Measurements from ENCODE around the gene IPCEF1. TPM values are rescaled to one million over a fixed set of nuclear protein-coding genes. Genes with fewer than 3 reads are reported as not detected.

IPCEF1 gene
- total and polyA plus RNA-seq, 2 of the 8 experiments (the other 6 are each of a cell fraction or from before 2014, with no cell fraction given), result 0.41 to 0.78 TPM

DNA sequence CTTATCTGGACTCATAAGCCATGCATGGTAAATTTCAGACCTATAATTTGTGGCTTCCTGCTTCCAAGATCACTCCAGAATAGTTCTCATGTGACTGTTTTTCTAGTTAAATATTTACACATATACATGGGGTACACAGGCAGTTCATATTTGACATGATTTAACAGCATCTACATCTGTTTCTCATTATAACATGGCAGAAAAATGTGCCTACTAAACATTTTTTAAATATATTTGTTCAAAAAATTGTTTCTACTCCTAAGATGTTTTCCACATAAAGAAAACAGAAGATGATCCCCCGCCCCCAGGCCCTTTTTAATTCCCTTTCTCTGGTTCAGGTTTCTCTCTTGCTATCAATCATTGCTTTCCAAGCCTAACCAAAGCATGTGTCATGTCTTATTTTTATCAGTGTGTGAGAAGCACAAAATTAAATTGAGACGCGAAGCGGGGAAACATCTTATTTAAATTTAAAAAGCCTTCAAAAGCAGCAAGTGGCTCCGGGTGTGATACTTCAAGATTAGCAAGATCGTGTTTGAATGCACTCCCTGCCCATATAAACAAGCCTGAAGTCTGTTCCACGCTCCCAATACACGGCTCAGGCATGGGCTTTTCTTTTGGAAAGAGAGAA, 37.3 kb downstream of the IPCEF1 start (continued):
- TF ChIP-seq, protein P1, sequence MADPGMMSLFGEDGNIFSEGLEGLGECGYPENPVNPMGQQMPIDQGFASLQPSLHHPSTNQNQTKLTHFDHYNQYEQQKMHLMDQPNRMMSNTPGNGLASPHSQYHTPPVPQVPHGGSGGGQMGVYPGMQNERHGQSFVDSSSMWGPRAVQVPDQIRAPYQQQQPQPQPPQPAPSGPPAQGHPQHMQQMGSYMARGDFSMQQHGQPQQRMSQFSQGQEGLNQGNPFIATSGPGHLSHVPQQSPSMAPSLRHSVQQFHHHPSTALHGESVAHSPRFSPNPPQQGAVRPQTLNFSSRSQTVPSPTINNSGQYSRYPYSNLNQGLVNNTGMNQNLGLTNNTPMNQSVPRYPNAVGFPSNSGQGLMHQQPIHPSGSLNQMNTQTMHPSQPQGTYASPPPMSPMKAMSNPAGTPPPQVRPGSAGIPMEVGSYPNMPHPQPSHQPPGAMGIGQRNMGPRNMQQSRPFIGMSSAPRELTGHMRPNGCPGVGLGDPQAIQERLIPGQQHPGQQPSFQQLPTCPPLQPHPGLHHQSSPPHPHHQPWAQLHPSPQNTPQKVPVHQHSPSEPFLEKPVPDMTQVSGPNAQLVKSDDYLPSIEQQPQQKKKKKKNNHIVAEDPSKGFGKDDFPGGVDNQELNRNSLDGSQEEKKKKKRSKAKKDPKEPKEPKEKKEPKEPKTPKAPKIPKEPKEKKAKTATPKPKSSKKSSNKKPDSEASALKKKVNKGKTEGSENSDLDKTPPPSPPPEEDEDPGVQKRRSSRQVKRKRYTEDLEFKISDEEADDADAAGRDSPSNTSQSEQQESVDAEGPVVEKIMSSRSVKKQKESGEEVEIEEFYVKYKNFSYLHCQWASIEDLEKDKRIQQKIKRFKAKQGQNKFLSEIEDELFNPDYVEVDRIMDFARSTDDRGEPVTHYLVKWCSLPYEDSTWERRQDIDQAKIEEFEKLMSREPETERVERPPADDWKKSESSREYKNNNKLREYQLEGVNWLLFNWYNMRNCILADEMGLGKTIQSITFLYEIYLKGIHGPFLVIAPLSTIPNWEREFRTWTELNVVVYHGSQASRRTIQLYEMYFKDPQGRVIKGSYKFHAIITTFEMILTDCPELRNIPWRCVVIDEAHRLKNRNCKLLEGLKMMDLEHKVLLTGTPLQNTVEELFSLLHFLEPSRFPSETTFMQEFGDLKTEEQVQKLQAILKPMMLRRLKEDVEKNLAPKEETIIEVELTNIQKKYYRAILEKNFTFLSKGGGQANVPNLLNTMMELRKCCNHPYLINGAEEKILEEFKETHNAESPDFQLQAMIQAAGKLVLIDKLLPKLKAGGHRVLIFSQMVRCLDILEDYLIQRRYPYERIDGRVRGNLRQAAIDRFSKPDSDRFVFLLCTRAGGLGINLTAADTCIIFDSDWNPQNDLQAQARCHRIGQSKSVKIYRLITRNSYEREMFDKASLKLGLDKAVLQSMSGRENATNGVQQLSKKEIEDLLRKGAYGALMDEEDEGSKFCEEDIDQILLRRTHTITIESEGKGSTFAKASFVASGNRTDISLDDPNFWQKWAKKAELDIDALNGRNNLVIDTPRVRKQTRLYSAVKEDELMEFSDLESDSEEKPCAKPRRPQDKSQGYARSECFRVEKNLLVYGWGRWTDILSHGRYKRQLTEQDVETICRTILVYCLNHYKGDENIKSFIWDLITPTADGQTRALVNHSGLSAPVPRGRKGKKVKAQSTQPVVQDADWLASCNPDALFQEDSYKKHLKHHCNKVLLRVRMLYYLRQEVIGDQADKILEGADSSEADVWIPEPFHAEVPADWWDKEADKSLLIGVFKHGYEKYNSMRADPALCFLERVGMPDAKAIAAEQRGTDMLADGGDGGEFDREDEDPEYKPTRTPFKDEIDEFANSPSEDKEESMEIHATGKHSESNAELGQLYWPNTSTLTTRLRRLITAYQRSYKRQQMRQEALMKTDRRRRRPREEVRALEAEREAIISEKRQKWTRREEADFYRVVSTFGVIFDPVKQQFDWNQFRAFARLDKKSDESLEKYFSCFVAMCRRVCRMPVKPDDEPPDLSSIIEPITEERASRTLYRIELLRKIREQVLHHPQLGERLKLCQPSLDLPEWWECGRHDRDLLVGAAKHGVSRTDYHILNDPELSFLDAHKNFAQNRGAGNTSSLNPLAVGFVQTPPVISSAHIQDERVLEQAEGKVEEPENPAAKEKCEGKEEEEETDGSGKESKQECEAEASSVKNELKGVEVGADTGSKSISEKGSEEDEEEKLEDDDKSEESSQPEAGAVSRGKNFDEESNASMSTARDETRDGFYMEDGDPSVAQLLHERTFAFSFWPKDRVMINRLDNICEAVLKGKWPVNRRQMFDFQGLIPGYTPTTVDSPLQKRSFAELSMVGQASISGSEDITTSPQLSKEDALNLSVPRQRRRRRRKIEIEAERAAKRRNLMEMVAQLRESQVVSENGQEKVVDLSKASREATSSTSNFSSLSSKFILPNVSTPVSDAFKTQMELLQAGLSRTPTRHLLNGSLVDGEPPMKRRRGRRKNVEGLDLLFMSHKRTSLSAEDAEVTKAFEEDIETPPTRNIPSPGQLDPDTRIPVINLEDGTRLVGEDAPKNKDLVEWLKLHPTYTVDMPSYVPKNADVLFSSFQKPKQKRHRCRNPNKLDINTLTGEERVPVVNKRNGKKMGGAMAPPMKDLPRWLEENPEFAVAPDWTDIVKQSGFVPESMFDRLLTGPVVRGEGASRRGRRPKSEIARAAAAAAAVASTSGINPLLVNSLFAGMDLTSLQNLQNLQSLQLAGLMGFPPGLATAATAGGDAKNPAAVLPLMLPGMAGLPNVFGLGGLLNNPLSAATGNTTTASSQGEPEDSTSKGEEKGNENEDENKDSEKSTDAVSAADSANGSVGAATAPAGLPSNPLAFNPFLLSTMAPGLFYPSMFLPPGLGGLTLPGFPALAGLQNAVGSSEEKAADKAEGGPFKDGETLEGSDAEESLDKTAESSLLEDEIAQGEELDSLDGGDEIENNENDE (IDR thresholded peaks at IDR 0.05; ENCODE audit: insufficient replicate concordance, low read length), result no peak
- no peak for TF ChIP-seq SP2 (IDR thresholded peaks at IDR 0.05; ENCODE audit: low read length)
- no peak for TF ChIP-seq SAP30 (IDR thresholded peaks at IDR 0.05; ENCODE audit: insufficient read depth, insufficient replicate concordance, low read length)
- no peak for TF ChIP-seq POLR2AphosphoS5 (IDR thresholded peaks at IDR 0.05; ENCODE audit: low read depth, low read length)
- TF ChIP-seq MAFK (IDR thresholded peaks at IDR 0.05; ENCODE audit: low read depth, low read length), result no peak
